T-helper 9 cell (primary cell): ENCODE results near the gene PRRT1.
"Not testable (repeated sequence)": the region's sequence is repeated elsewhere in the genome, so short reads cannot be mapped to it uniquely, and the experiment has no call there.

ENCODE experiments used
- DNase-seq: peaks from one replicate; pipeline ENCODE4 v3.0.0-alpha.2; 2020

Gene PRRT1

DNA sequence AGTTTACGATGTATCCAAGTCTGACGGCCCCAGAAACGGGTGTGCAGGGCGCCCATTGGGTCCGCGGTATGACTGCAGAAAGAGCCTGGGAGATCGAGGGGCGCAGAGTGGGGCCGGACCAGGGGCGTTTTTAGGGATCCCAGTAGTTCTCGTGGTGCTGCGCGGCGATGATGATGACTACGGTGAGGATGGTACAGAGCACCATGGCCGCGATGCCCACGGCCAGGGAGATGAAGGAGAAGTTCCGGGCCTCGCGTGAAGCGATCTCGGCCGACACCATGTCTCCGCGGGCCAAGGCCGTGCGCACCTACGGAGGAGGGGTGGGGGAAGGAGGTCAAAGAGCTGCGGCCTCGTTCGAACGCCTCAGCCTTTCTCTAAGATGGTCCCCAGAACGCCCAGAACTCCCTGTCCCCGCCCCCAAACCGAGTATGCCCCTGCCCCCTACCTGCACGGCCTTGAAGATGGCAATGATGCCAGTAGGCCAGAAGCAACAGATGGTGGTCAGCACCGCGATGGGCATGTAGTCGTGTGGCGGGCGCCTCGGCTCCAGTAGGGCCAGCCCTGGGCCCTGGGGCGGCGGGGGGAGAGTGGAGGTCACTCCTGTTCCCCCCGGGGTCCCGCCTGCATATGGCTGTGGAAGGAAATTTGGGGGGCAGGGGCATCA, 2.5 kb downstream of the PRRT1 start:
- DNase-seq, result no peak

DNA sequence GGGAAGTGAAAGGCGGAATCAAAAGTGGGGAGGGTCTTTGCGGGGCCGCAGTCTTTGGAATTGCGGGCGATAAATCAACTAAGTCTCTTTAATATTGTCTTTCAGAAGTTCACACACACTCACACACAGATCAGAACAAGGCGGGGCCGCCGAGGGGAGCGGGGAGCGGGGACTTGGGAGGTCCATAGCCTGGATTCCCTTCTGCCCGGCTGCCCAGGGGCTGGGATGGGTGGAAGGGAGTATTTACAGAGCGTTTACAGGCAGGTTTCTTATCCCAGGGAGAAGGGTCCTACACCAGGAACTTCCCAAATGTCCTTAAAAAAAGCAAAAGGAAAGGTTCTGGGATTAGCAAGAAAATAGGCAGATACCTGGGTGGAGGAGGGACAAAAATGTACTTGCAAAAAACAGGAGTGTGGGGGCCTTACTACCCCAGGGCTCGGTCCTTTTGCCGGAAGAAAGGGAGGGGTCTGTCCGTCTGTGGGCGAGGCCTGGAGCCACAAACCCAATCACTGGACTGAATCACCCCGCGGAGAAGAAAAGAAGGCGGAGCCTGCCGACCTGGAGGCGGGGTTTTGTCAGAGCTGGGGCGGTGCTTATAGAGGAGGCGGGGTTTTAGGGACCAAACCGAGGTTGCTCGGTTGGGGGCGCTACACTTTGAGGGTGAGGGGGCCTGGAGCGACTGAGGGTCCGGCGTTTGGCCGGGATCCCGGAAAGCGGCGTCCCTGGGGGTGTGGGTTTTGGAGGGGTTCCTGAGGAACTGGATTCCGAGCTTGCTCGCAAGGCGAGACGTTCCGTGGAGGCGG, 3.2 kb downstream of the PRRT1 start:
- peak; percentile 57 for DNase-seq

DNA sequence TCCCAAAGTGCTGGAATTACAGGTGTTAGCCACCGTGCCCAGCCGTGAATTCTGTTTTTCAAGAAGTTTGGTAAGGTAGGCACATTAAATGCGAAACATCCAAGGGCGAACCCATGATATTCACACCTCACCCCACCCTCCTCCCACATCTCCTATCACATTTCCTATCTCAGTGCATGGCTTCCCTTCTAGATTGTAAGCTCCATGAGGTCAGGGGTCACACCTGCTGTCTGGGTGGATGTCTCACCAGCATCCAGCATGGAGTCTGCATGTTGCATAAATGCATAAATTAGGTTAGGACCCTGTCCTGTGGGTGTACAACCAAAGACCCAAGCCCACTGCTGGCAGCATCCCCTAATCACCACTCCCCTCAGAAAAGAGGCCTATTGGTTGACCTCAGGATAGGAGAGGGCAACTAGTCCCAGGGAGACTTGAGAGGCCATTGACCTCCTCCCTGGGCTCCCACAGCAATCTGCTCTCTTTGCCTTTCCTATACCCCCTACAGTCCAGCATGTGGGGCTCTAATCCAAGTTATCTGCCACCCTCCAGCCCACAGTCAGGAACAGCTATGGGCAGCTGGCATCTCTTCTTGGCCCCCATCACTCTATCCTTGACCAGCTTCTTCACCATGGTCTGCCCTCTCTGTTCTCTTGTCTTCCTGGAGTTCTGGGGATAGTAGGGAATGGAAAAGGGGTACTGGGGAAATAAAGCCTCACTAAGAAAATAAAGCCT, 4.2 kb downstream of the PRRT1 start:
- no peak for DNase-seq

DNA sequence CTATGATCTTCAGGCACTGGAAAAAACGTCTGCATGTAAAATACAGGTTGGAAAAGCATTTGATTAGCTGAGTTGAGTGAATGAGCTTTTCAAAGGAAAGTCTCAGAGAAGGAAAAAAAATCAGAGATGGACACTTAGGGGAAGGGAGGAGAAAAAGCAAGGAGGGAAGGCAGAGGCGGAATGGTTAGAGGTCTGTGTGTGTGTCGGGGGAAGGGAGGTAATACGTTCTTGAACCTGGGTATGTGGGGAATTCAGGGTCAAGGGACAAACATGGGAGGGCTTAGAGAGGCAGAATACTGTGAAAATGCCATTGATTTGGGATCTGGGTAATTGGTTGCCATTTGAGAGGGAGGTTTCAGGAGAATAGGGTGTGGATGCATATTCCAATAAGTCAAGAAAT, 5.1 kb downstream of the PRRT1 start:
- DNase-seq, result no peak

DNA sequence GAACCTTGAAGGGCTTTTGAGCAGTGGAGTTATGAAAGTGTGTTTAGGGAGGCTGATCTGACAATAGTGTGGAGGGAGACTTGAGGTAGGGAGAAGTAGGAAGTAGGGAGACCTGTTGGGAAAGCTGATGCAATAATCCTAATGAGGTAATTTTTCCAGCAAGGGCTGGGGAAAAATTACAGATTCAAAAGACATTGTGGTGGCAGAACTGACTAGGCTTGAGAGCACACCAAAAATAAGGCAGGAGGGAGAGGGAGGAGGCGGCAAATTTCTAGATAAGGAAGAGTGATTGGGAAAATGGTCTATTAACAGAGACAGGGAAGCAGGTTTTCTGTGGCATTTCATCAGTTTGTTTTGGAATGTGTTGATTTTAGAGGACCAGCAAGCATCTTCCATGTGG, 5.5 kb downstream of the PRRT1 start:
- DNase-seq, result no peak

DNA sequence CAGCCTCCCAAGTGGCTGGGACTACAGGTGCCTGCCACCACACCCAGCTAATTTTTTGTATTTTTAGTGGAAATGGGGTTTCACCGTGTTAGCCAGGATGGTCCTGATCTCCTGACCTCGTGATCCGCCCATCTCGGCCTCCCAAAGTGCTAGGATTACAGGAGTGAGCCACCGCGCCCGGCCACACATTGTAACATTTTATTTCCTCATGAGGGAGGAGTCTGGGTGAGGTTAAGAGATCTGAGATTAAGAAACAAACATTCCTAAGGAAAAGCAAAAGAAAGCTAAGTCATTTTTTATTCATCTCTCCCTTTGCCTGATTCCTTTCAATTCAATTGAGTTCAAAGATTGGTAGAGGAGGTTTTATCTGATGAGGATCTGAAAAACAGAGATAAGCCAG, 7.5 kb downstream of the PRRT1 start:
- not testable (repeated sequence) for DNase-seq

DNA sequence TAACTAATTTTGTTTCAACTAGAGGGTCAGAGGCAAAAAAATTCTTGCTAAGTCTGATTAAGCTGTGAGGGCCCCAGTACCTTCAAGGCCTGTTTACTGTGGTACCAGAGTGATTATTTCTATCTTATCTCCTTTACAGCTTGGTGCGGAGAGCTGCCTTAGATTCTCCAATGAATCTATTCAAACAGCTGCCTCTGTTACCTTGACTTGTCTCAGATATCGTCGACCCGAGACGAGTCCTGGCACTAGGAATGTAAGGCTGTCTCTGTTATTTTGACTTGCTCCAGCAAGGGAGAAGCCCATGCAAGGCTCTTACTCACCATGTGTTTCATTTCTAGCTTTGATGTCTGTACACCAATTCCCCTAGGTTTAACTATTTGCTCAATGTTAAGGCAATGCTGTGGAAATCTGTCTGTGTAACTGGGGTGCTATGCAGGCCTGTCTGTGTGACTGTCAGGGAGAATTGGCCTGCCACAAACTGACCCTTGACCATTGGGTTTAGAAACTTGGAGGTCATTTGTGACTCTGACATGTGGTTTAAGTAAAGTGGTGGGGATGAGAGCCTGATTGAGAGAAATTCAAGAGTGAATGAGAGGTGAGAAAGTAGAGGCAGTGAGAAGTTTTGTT, 11.2 kb downstream of the PRRT1 start:
- no peak for DNase-seq

DNA sequence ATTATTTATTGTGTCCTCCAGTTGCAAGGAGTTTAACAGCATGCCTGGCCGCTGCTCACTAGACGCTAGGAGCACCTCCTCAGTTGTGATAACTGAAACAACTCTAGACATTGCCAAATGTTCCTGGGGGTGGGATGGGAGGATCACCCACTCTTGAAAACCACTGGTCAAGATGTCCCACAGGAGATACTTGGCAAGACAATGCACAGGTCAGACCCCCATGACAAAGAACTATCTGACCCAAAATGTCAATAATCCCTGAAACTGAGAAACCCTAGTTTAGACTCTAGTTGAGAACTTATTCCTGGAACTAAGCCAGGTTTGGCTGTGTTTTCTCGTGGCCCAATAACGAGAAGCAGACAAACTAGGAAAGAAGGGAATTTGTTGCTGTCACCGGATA, 12.1 kb downstream of the PRRT1 start:
- no peak for DNase-seq

DNA sequence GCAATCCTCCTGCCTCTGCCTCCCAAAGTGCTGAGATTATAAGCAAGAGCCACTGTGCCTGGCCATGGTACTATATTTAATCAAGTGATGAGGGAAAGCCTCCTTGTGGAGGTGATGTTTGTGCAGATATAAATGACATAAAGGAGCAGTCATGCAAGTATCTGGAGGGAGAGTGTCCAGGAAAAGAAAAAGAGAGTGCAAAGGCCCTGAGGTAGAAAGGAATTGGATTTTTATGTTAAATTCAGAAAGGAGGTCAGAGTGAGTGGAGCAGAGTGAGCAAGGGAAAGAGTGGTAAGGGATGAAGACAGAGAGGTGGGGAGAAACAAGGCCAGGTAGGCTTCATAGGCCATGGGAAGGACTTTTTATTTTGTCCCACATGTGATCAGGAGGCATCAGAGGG, 14.3 kb downstream of the PRRT1 start:
- DNase-seq, result no peak

DNA sequence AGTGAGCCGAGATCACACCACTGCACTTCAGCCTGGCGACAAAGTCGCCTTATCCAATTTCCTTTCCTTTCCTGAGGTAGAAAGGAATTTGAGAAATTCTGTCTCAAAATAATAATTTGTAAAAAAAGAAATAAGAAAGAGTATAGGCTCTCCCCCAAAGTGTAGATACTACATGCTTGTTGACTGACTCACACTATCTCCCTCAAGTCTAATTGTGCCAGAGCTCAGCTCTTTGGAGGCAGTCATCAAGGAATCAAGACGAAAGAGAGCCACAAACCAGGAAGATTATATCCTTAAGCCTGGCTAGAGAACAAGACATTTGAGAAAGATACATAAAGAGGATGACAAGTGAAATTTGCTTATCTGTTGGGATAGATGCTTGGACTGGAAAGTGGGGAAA, 18.0 kb downstream of the PRRT1 start:
- no peak for DNase-seq

DNA sequence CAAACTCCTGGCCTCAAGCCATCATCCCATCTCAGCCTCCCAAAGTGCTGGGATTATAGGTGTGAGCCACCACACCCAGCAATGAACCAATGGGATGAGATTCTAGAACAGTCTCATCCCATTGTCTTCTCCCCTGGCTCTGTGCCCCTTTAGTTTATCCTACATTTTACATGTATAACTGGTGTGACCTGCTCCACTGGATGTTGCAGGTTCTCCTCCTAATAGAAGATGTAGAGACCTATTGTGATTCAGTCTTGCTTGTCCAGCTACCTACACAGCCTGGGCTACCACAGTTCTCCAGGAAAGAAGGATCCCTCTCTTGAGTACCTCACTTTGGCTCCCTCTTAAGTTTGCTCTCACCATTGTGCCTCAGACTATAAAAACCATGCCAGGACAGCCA, 19.6 kb downstream of the PRRT1 start:
- no peak for DNase-seq

DNA sequence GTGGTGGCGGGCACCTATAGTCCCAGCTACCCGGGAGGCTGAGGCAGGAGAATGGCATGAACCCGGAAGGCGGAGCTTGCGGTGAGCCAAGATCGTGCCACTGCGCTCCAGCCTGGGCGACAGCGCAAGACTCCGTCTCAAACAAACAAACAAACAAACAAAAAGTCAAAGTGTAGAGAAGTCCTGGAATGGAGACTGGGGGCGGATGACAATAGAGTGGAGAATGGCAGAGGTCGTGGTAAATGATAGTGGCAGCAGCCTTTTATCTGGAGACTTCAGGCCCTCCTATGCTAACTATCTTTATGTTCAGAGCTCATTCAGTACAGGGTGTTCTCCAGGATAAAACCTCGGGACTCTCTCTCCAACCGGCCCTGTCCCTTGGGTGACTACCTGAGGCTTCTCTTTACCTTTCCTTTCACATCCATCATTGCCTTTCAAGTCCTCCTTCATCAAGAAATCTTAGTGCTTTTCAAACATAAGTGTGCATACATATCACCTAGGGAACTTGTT, 20.2 kb downstream of the PRRT1 start:
- DNase-seq, result no peak

DNA sequence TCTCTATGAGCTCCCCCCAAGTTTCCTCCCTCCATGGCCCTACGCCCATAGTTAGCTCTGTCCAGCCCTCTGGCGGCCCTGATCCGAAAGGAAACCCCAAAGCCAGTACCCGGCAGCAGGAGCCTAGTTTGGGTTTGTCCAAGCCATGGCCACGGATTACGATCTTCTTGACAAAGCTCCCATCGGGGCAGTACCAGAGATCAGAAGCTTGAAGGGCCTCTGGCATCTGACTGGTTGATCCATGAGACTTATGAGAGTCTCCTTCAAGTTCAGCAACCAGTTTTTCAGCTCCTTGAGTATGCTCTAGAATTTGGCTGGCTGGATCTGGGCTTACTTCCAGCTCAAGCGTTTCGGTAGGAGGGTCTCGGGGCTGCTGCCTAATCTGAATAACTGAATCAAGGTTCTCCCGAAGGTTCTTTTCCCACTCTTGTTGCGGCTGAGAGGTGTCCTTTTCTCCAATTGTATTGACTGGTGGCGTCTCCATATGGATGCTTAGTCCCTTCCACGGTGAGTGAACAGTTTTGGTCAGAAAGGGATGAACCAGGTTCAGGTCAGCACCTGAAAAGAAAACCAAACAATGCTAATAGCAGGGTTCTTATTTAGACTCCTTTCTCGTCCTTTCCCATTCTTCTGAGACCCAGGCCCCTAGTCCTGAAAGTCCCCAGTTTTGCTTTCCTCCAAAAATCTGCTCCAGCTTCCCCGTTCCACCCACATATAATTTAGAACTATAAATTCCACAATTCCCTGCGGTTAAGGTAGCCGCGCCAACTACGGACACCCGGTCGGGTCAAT, 22.2 kb downstream of the PRRT1 start:
- DNase-seq, result no peak

DNA sequence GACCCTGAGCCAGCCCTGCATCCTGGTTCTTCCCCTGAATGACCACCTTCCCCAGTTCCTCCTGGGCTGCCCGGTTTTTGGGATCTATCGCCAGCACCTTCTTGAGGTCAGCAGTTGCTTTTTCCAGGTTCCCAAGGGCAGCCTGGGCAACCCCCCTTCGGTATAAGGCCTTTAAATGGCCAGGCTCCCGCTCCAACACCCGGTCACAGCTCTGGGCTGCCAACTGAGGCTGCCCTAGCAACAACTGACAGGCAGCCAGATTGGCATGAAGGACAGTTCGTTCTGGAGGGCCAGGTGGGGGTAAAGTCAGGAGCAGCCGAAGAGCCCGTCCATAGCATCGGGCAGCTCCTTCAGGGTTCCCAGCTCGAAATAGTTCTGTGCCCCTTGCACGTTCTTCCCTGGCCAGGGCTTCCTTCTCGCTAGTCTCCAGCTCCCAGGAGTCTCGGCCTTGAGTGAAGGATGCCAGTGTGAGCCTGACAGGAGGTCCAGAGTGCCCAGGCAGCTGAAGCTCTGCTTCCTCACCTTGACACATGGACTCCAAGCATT, 22.9 kb downstream of the PRRT1 start:
- no peak for DNase-seq

DNA sequence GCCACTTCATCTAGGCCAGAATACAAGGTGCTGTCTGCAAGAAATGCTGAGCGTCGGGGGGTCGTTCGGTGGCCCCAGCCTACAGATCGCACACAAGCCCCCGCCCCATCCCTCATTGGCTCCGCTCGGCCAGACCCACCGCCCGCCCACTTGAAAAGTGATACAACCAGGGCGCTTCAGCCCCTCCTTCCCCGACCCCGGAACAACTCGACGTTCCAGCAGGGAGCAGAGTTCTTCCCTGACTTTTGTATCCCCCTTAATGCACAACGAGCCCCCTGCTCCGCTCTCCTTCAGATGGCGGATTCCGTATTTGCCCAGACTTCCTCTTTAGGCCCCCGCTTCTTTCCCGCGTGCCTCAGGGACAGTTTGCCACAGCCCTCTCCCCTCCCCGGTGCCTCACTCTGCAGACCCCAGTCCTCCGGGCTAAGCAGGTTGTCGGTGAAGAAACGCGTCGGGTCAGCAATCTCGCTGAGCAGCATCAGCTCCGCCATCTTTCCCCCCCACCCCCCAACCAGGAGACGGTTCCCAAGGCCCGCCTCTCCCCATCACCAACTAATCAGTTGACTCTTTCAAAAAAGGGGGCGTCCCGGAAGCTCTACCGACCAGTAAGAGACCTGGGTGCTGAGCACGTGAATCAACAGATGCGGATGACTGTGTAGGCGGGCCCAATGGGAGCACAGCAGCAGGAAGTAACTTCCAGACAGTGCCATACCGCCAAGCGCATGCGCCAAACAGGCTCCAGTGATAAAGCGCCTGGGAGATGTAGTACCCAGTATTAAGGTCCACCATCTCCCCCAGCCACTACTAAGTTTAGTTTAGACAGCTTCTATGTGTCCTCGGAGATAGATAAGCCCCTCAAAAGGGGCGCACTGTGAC, 23.8 kb downstream of the PRRT1 start, which contains the start of gene ATF6B:
ATF6B (minus strand) TSS at position 530 of the 876 bp plus-strand sequence; CDS start at position 491, 39 bp downstream.
- DNase-seq, result peak; percentile 93

DNA sequence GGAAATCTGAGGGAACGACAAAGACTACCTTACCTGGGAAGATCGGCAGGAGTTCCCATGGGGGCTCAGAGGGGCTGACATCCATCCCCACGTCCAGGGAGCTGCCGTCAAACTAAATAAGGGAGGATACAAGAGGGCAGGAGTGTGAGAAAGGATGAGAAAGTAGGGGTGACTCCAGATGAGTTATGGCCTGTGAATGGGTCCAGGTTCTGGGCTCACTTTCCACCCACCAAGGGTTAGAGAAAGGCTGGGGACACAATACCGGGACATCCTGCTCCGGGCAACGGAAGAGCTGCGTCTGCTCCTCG, 24.4 kb downstream of the PRRT1 start:
- no peak for DNase-seq

DNA sequence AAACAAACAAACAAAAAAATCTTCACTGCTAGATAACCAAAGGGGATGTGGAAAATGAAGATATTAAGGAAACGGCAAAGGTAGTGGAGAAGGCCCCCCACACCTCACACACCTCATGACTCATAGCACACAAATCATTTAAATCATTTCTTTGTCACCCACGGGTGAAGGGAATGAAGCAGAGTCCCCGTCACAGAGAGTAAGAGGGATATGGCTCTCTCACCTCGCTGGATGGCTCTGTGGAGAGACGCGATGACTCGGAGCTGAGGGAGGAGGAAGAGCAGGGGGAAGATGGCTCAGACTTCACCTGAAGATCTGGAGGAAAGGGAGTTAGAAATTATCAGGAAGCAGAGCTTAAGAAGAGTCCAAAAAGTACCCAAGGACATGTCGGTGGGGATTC, 24.9 kb downstream of the PRRT1 start:
- no peak for DNase-seq

DNA sequence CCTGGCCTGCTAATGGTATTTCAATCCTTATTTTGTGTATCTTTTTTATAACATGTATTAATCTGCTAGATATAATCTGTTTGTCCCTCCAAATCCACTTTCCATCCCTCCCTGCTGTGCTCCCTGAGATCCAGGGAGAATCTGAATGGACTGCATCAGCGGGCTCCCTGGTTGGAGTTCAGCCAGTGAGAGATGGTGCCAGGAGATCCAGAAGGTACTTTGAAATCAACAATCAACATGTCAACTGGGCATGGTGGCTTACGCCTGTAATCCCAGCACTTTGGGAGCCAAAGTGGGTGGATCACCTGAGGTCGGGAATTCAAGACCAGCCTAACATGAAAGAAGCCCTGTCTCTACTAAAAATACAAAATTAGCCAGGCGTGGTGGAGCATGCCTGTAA, 28.1 kb downstream of the PRRT1 start:
- DNase-seq, result no peak

DNA sequence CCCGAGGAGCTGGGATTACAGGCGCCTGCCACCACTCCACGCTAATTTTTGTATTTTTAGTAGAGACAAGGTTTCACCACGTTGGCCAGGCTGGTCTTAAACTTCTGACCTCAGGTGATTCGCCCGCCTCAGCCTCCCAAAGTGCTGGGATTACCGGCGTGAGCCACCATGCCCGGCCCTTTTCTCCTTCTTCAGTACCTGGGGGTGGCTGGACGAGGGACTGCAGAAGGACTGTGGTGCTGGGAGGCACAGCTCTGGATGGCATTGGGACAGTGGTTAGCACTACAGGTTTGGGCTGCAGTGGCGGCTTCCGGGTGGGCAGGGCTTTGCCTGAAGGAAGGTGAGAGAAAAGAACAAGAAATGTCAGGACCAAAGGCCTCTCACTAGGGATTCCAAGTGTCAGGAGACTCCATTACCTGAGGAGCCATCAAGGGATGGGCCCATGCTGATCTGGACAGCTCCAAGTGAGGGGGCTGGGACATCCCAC, 31.1 kb downstream of the PRRT1 start:
- DNase-seq, result no peak

DNA sequence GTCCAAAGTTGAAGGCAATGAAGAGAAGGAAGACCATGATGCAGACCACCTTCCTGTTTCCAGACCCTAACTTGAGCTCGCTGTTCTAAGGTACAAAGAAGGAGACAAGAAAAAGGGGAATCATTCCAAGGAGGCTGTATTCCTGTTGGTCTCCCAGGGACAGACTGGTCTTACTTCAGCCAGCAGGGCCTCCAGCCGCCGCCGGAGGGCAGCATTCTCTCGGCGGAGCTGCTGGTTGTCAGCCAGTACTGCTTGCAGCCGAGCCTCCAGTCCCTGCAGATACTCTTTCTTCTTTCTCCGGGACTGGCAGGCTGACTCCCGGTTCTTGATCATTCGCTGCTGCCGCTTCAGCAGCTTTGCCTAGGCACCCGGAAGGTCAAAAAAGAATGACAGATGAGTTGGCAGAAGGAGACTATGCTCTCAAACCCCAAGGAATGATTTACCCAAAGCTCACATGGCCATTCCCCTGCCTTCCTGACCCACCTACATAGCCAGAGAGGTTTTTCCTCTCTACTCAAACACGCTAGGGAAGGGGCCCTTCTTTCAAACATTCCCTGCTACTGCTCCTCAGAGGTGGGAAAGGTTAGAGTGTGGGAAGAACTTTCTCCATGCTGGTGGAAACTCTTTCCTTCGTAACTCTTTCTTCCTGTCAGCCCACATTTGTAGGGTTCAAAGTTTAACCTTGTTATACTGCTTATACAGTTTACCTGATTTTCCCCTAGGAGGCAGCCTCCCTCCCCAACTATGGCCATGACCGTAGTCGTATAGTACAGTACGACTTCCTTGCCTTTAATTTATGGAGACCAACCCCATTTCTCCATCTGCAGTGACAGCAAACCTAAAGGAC, 32.7 kb downstream of the PRRT1 start:
- peak; percentile 48 for DNase-seq
